Measurements from ENCODE around the gene SLC5A6. TPM values are rescaled to one million over a fixed set of nuclear protein-coding genes. Genes with fewer than 3 reads are reported as not detected.

Gene SLC5A6
- total RNA-seq, 1 donor from 2014 or later, result 76.3 TPM

GRCh38 chr2:27155069-27155520, 57.0 kb downstream of the SLC5A6 start:
- Mint-ChIP-seq H3K4me1 (ENCODE audit: unreplicated experiment) (no peaks in the 10 kb centered on the region), H3K4me3 (no peak overlapping the region), H3K27me3 (no peaks in the 10 kb centered on the region), H3K9me3 (no peaks in the 10 kb centered on the region), H3K27ac (no peak overlapping the region), H3K36me3 (no peaks in the 10 kb centered on the region)
- DNase-seq (ENCODE audit: extremely low spot score, unreplicated experiment), result no peak
- TF ChIP-seq, protein P1, sequence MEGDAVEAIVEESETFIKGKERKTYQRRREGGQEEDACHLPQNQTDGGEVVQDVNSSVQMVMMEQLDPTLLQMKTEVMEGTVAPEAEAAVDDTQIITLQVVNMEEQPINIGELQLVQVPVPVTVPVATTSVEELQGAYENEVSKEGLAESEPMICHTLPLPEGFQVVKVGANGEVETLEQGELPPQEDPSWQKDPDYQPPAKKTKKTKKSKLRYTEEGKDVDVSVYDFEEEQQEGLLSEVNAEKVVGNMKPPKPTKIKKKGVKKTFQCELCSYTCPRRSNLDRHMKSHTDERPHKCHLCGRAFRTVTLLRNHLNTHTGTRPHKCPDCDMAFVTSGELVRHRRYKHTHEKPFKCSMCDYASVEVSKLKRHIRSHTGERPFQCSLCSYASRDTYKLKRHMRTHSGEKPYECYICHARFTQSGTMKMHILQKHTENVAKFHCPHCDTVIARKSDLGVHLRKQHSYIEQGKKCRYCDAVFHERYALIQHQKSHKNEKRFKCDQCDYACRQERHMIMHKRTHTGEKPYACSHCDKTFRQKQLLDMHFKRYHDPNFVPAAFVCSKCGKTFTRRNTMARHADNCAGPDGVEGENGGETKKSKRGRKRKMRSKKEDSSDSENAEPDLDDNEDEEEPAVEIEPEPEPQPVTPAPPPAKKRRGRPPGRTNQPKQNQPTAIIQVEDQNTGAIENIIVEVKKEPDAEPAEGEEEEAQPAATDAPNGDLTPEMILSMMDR (conservative IDR thresholded peaks at IDR 0.05), result no peak

DNA sequence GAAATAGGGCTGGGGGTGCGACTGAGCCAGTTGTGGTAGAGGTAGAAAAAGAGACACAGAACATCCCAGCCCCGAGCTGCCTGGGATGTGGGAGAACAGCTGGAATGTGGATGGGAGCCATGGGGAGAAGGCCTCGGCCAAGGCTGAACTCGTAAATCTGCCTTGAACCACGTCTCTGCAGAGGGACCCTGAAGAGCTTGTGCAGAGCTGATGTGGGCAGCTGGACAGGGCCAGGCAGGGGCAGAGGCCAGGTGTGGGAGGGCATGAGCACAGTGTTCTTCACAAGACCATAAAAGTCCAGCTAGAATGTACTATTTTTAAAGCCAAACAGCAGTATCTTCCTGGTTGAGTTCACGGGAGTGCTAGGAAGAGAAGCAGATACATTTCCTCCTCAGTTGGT, 57.6 kb downstream of the SLC5A6 start:
- Mint-ChIP-seq H3K9me3 (no peaks in the 10 kb centered on the region), H3K4me1 (ENCODE audit: unreplicated experiment) (no peaks in the 10 kb centered on the region), H3K36me3 (no peaks in the 10 kb centered on the region), H3K4me3 (no peak overlapping the region), H3K27ac (no peak overlapping the region), H3K27me3 (no peaks in the 10 kb centered on the region)
- no peak for DNase-seq (ENCODE audit: extremely low spot score, unreplicated experiment)
- TF ChIP-seq, protein P1 (conservative IDR thresholded peaks at IDR 0.05), result no peak

- Mint-ChIP-seq H3K4me1 (ENCODE audit: unreplicated experiment) (no peaks in the 10 kb centered on the region), H3K9me3 (no peaks in the 10 kb centered on the region), H3K27ac (no peak overlapping the region), H3K36me3 (no peaks in the 10 kb centered on the region), H3K27me3 (peaks cover 4% of the 10 kb centered on the region), H3K4me3 (no peak overlapping the region)
- no peak for DNase-seq (ENCODE audit: extremely low spot score, unreplicated experiment)
- TF ChIP-seq, protein P1 (conservative IDR thresholded peaks at IDR 0.05), result no peak
Observed at GRCh38 chr2:27152796-27153464, 59.1 kb downstream of the SLC5A6 start.

GRCh38 chr2:27152102-27152795, 59.8 kb downstream of the SLC5A6 start:
- TF ChIP-seq, protein P1 (conservative IDR thresholded peaks at IDR 0.05), result no peak
- Mint-ChIP-seq H3K4me1 (ENCODE audit: unreplicated experiment) (no peaks in the 10 kb centered on the region), H3K4me3 (no peak overlapping the region), H3K27me3 (peaks cover 4% of the 10 kb centered on the region), H3K36me3 (no peaks in the 10 kb centered on the region), H3K9me3 (no peaks in the 10 kb centered on the region), H3K27ac (no peak overlapping the region)
- DNase-seq (ENCODE audit: extremely low spot score, unreplicated experiment), result no peak

DNA sequence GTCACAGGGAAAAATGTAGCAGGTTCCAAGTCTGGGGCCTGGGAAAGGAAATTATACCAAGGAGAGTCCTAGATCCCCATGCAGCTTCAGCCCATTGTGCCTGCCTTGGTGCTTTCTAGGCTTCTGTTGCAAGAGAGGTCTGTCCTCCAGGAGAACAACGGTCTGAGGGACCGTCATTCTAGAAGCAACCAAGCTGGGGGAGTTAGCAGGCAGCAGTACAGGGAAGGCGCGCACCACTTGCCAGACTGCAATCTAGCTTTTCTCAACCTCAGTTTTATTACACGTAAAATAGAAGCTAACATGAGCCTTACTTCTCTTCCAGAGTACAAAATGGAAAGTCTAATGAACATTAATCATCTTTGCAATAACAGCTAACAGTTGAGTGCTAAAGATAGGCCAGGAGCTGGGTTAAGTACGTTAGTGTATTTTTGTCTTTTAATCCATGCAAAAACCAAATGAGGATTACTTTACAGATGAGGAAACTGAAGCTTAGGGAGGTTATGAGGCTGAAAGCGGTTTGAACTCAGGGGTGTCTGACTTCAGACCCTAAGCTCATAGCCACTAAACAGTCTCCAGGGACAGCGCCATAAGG, 61.3 kb downstream of the SLC5A6 start:
- Mint-ChIP-seq H3K27me3 (peaks cover 4% of the 10 kb centered on the region), H3K9me3 (no peaks in the 10 kb centered on the region), H3K27ac (no peak overlapping the region), H3K36me3 (no peaks in the 10 kb centered on the region), H3K4me3 (no peak overlapping the region), H3K4me1 (ENCODE audit: unreplicated experiment) (no peaks in the 10 kb centered on the region)
- DNase-seq (ENCODE audit: extremely low spot score, unreplicated experiment), result no peak
- TF ChIP-seq, protein P1 (conservative IDR thresholded peaks at IDR 0.05), result no peak

Other genes with a start within 250 kb of the SLC5A6 start
- gene MAPRE3, start 241.6 kb downstream of the SLC5A6 start, total RNA-seq (ENCODE audit: low replicate concordance), result 13.5 and 14.4 TPM in 2 replicates
- gene TMEM214, start 179.3 kb downstream of the SLC5A6 start, total RNA-seq (ENCODE audit: low replicate concordance), result 83.9 and 96.1 TPM in 2 replicates
- gene AGBL5, start 160.6 kb downstream of the SLC5A6 start, total RNA-seq (ENCODE audit: low replicate concordance), result 24.3 and 57.3 TPM in 2 replicates
- 298 and 401 TPM in 2 replicates for gene OST4, start 140.6 kb downstream of the SLC5A6 start, total RNA-seq (ENCODE audit: low replicate concordance)
- gene EMILIN1, start 133.7 kb downstream of the SLC5A6 start, total RNA-seq (ENCODE audit: low replicate concordance), result 2.7 and 60.7 TPM in 2 replicates
- gene KHK, start 125.5 kb downstream of the SLC5A6 start, total RNA-seq (ENCODE audit: low replicate concordance), result 14.7 and 28.4 TPM in 2 replicates
- gene CGREF1, start 93.1 kb downstream of the SLC5A6 start, total RNA-seq (ENCODE audit: low replicate concordance), result 1.8 and 2.4 TPM in 2 replicates
- gene ABHD1, start 88.5 kb downstream of the SLC5A6 start, total RNA-seq (ENCODE audit: low replicate concordance), result 0.12 and 0.51 TPM in 2 replicates
- 52.3 and 53.6 TPM in 2 replicates for gene PREB, start 77.6 kb downstream of the SLC5A6 start, total RNA-seq (ENCODE audit: low replicate concordance)
- not detected in 2 replicates for gene PRR30, start 72.9 kb downstream of the SLC5A6 start, total RNA-seq (ENCODE audit: low replicate concordance)
- not detected in 2 replicates for gene TCF23, start 63.3 kb downstream of the SLC5A6 start, total RNA-seq (ENCODE audit: low replicate concordance)
- 97.4 and 103 TPM in 2 replicates for gene ATRAID, start 227 bp downstream of the SLC5A6 start, total RNA-seq (ENCODE audit: low replicate concordance)
- gene CAD, start 5.1 kb upstream of the SLC5A6 start, total RNA-seq (ENCODE audit: low replicate concordance), result 51.6 and 85.1 TPM in 2 replicates
- 0.19 and 0.53 TPM in 2 replicates for gene SLC30A3, start 50.8 kb upstream of the SLC5A6 start, total RNA-seq (ENCODE audit: low replicate concordance)
- not detected in 2 replicates for gene DNAJC5G, start 63.2 kb upstream of the SLC5A6 start, total RNA-seq (ENCODE audit: low replicate concordance)
- not detected in 2 replicates for gene TRIM54, start 70.2 kb upstream of the SLC5A6 start, total RNA-seq (ENCODE audit: low replicate concordance)
- gene UCN, start 96.2 kb upstream of the SLC5A6 start, total RNA-seq (ENCODE audit: low replicate concordance), result 0.74 and 4.1 TPM in 2 replicates
- 48.9 and 62.4 TPM in 2 replicates for gene MPV17, start 110.8 kb upstream of the SLC5A6 start, total RNA-seq (ENCODE audit: low replicate concordance)
- gene GTF3C2, start 144.5 kb upstream of the SLC5A6 start, total RNA-seq (ENCODE audit: low replicate concordance), result 74.2 and 76.5 TPM in 2 replicates
- gene EIF2B4, start 158.1 kb upstream of the SLC5A6 start, total RNA-seq (ENCODE audit: low replicate concordance), result 43.9 and 56.0 TPM in 2 replicates
- gene SNX17, start 158.3 kb upstream of the SLC5A6 start, total RNA-seq (ENCODE audit: low replicate concordance), result 74.7 and 94.3 TPM in 2 replicates
- 25.3 and 25.9 TPM in 2 replicates for gene ZNF513, start 168.5 kb upstream of the SLC5A6 start, total RNA-seq (ENCODE audit: low replicate concordance)
- 80.4 and 95.3 TPM in 2 replicates for gene PPM1G, start 197.3 kb upstream of the SLC5A6 start, total RNA-seq (ENCODE audit: low replicate concordance)
- gene NRBP1, start 216.4 kb upstream of the SLC5A6 start, total RNA-seq (ENCODE audit: low replicate concordance), result 96.7 and 105 TPM in 2 replicates
- gene KRTCAP3, start 230.1 kb upstream of the SLC5A6 start, total RNA-seq (ENCODE audit: low replicate concordance), result 12.4 and 23.9 TPM in 2 replicates